A673 (cell line): ENCODE measurements around the gene RBP4. TPM values are rescaled to one million over a fixed set of nuclear protein-coding genes. Genes with fewer than 3 reads are reported as not detected.

Experiments
- BruUV-seq: library from RNA; stranded (reverse); fragments of 400-500 nt; replicated peaks from 2 replicates; lab custom pipeline; 2021; lab: Mats Ljungman, UMichigan
- CTCF ChIA-PET: fragments of 300-600 bp; sonication (Branson Sonifier 250); formaldehyde crosslinking; loops from one replicate; lab custom pipeline; 2022; ENCODE audit warnings: antibody characterized with exemption; lab: Charles Lee
- POLR2A ChIA-PET: fragments of 300-600 bp; sonication (Branson Sonifier 250); formaldehyde crosslinking; loops from one replicate; lab custom pipeline; 2022; ENCODE audit warnings: antibody characterized with exemption; ENCODE audit not compliant: low non-redundant PET; lab: Charles Lee
- DNase-seq: peaks from one replicate; pipeline ENCODE4 v3.0.0-alpha.2; 2015; ENCODE audit warnings: low spot score
- H3K27ac ChIP-seq: fragments of 200-600 bp; sonication (generic); 2 replicates; pipeline ENCODE4 v1.5.1; 2016; ENCODE audit warnings: mixed run types, low read depth, mild to moderate bottlenecking, mixed read lengths, antibody characterized with exemption, low read length; ENCODE audit not compliant: poor library complexity, severe bottlenecking
- H3K27me3 ChIP-seq: fragments of 200-600 bp; sonication (generic); replicated peaks from 2 replicates; pipeline ENCODE4 v1.6.1; 2017; ENCODE audit warnings: mixed run types, low read depth, mild to moderate bottlenecking, mixed read lengths, antibody characterized with exemption, low read length; ENCODE audit not compliant: insufficient read depth, poor library complexity
- H3K36me3 ChIP-seq: fragments of 200-600 bp; sonication (generic); 2 replicates; pipeline ENCODE4 v1.6.1; 2016; ENCODE audit warnings: mixed run types, mild to moderate bottlenecking, mixed read lengths, antibody characterized with exemption, low read length; ENCODE audit not compliant: insufficient read depth, poor library complexity, severe bottlenecking
- H3K4me1 ChIP-seq: fragments of 200-600 bp; sonication (generic); 2 replicates; pipeline ENCODE4 v1.6.1; 2017; ENCODE audit warnings: mixed run types, mild to moderate bottlenecking, mixed read lengths, antibody characterized with exemption, low read length; ENCODE audit not compliant: insufficient read depth, poor library complexity, severe bottlenecking
- H3K4me3 ChIP-seq: fragments of 200-600 bp; sonication (generic); 2 replicates; pipeline ENCODE4 v1.5.1; 2016; ENCODE audit warnings: low read depth, mixed run types, mild to moderate bottlenecking, mixed read lengths, low read length; ENCODE audit not compliant: poor library complexity, severe bottlenecking
- H3K9me3 ChIP-seq: fragments of 200-600 bp; sonication (generic); 2 replicates; pipeline ENCODE4 v1.6.1; 2016; ENCODE audit warnings: mixed run types, low read depth, mild to moderate bottlenecking, mixed read lengths, antibody characterized with exemption, low read length; ENCODE audit not compliant: poor library complexity, severe bottlenecking
- EZH2 ChIP-seq: fragments of 200-600 bp; sonication (generic); IDR thresholded peaks from 2 replicates; pipeline ENCODE4 v1.6.1; 2017; ENCODE audit warnings: borderline replicate concordance, low read depth, mild to moderate bottlenecking, mixed read lengths, antibody characterized with exemption, low read length; ENCODE audit not compliant: poor library complexity, severe bottlenecking
- intact Hi-C: fragments of 100-400 bp; cut with micrococcal nuclease; formaldehyde crosslinking; loops from one replicate; pipeline ENCODE4 v1.10.0; 2022; ENCODE audit not compliant: unreplicated experiment
- total RNA-seq: library from RNA; stranded (reverse); gene quantifications from 2 replicates; pipeline ENCODE4 v1.2.3, GENCODE V29; 2021
- TF ChIP-seq, protein P1 (sequence below): fragments of 300-800, 200-600 bp; sonication (generic); conservative IDR thresholded peaks from 2 replicates; pipeline ENCODE4 v1.5.1; 2017; ENCODE audit warnings: low read depth, mild to moderate bottlenecking, antibody characterized with exemption, low read length, moderate library complexity, mixed read lengths

RBP4 gene
- total RNA-seq, 1 experiment from 2014 or later, result not detected

DNA sequence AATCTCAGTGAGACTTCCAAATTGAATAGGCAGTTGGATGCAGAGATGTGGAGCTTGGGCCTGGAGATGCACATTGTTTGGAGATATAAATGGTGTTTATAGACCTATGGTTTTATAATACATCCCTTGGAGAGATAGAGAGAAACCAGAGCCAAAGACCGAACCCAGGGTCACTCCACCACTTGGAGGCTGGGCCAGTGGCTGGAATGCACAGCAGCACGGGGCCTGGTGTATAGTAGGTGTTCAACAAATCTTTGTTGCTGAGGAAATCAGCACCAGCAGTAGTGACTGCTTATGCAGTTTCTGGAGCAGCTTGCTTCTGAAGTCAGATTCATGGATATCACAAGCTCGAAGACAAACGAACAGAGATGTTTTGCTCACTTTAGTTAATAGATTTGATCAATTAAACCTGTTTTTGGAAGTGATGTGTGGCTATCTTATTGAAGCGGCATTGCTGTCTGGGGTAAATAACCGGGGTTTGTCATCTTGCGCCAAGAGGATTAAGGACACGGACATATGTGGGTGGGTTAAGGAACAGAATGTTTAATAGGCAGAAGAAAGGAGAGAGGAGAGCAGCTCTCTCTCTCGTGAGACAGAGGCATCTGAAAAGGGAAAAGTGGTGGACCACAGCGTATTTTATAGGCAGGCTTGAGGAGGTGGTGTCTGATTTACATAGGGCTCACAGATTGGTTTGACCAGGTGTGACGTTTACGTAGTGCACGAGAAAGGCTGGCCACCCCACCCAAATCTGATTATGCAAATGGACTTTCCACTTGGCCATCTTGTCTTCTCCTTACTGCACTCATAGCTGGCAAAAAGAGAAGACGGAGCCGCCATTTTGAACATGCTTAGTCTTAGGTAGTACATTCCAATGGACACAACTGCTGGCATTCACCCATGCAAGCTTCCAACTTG is 11.1 kb downstream of the RBP4 start:
- POLR2A ChIA-PET, result no interaction called here
- no TSS peak for BruUV-seq

DNA sequence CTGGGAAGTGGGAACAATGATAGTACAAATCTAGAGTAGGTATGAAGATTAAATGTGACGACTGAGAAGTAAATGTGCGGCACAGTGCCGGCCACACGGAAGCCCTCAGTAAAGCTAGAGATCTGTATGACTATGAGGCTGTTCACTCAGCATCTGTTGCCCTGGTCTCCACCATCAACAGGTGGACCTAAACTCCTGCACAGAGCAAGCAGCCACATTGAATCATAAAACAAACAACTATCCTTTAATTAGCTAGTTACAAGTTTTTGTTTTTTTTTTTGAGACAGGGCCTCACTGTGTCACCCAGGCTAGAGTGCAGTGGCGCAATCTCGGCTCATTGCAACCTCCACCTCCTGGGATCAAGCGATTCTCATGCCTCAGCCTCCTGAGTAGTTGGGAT is 16.6 kb downstream of the RBP4 start:
- Histone ChIP-seq H3K4me3 (no peak overlapping the region), H3K27ac (no peak overlapping the region), H3K27me3 (no peaks in the 10 kb centered on the region), H3K36me3 (no peaks in the 10 kb centered on the region), H3K9me3 (no peaks in the 10 kb centered on the region), H3K4me1 (no peaks in the 10 kb centered on the region)
- intact Hi-C loops, result no loop called here
- ChIA-PET POLR2A (no interaction called here), CTCF (no interaction called here)
- TF ChIP-seq, protein P1, sequence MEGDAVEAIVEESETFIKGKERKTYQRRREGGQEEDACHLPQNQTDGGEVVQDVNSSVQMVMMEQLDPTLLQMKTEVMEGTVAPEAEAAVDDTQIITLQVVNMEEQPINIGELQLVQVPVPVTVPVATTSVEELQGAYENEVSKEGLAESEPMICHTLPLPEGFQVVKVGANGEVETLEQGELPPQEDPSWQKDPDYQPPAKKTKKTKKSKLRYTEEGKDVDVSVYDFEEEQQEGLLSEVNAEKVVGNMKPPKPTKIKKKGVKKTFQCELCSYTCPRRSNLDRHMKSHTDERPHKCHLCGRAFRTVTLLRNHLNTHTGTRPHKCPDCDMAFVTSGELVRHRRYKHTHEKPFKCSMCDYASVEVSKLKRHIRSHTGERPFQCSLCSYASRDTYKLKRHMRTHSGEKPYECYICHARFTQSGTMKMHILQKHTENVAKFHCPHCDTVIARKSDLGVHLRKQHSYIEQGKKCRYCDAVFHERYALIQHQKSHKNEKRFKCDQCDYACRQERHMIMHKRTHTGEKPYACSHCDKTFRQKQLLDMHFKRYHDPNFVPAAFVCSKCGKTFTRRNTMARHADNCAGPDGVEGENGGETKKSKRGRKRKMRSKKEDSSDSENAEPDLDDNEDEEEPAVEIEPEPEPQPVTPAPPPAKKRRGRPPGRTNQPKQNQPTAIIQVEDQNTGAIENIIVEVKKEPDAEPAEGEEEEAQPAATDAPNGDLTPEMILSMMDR, result no peak
- no peak for TF ChIP-seq EZH2
- DNase-seq, result no peak
- BruUV-seq, result no TSS peak

More for the DNA sequence above, 11.1 kb downstream of the RBP4 start:
- no peaks in the 10 kb centered on the region for H3K9me3 ChIP-seq
- intact Hi-C loops, result no loop called here
- no peak for DNase-seq
- no peak overlapping the region for H3K4me3 ChIP-seq
- TF ChIP-seq EZH2, result no peak
- TF ChIP-seq, protein P1, result no peak
- no peaks in the 10 kb centered on the region for H3K27me3 ChIP-seq
- no peaks in the 10 kb centered on the region for H3K4me1 ChIP-seq
- no peak overlapping the region for H3K27ac ChIP-seq
- CTCF ChIA-PET, result no interaction called here
- H3K36me3 ChIP-seq, result no peaks in the 10 kb centered on the region

DNA sequence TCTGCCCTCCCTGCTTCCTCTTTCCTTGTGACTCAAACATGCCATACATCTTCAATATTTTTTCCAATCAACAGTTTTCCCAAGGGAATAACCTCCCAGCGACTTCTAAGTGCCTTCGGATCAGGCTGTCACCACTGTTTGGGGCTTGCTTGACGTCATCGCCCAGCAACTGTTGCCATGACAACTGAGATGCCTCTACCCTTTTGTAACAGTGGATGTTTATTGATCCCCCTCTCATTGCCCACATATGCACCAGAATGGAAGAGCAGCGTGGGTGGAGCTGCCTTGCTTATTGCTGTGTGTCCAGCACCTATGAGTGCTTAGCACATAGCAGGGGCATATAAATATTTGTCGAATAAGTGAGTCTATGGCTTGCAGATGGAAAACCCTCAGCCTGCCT is 20.2 kb downstream of the RBP4 start:
- POLR2A ChIA-PET, result no interaction called here
- DNase-seq, result peak; percentile 33
- Histone ChIP-seq H3K9me3 (no peaks in the 10 kb centered on the region), H3K27ac (no peak overlapping the region), H3K4me1 (no peaks in the 10 kb centered on the region), H3K4me3 (no peak overlapping the region), H3K36me3 (no peaks in the 10 kb centered on the region), H3K27me3 (no peaks in the 10 kb centered on the region)
- TF ChIP-seq, protein P1, result no peak
- no peak for TF ChIP-seq EZH2
- BruUV-seq, result no TSS peak
- intact Hi-C loops, result no loop called here
- CTCF ChIA-PET, result no interaction called here
